MM.1S (cell line): ENCODE results near the gene POLR1D.

ENCODE experiments used
- DNase-seq: peaks from one replicate; pipeline ENCODE4 v3.0.0-alpha.2; 2015
- H2AFZ ChIP-seq: fragments of 300-600 bp; sonication (generic); 2 replicates; pipeline ENCODE4 v1.6.0; 2016; ENCODE audit warnings: antibody characterized with exemption, low read length
- H3F3A ChIP-seq: fragments of 300-600 bp; sonication (generic); 2 replicates; pipeline ENCODE4 v1.6.1; 2016; ENCODE audit warnings: mild to moderate bottlenecking, antibody characterized with exemption, low read length, moderate library complexity, mixed read lengths; ENCODE audit not compliant: insufficient read depth
- H3K27ac ChIP-seq: fragments of 300-600 bp; sonication (generic); 2 replicates; pipeline ENCODE4 v1.5.1; 2016; ENCODE audit warnings: mild to moderate bottlenecking, low read length
- H3K27me3 ChIP-seq: fragments of 300-600 bp; sonication (generic); replicated peaks from 2 replicates; pipeline ENCODE4 v1.6.0; 2016; ENCODE audit warnings: low read length; ENCODE audit not compliant: insufficient read depth
- H3K36me3 ChIP-seq: fragments of 300-600 bp; sonication (generic); replicated peaks from 2 replicates; pipeline ENCODE4 v1.6.1; 2016; ENCODE audit warnings: mild to moderate bottlenecking, low read length, mixed read lengths; ENCODE audit not compliant: insufficient read depth
- H3K4me1 ChIP-seq: fragments of 300-600 bp; sonication (generic); 2 replicates; pipeline ENCODE4 v1.6.1; 2016; ENCODE audit warnings: low read length, mixed read lengths
- H3K4me2 ChIP-seq: fragments of 300-600 bp; sonication (generic); 2 replicates; pipeline ENCODE4 v1.6.0; 2016; ENCODE audit warnings: low read depth, low read length
- H3K4me3 ChIP-seq: fragments of 300-600 bp; sonication (generic); 2 replicates; pipeline ENCODE4 v1.5.1; 2016; ENCODE audit warnings: low read length, mixed read lengths
- H3K79me2 ChIP-seq: fragments of 300-600 bp; sonication (generic); 2 replicates; pipeline ENCODE4 v1.6.1; 2016; ENCODE audit warnings: mixed run types, low read length, mixed read lengths
- H3K9ac ChIP-seq: fragments of 300-600 bp; sonication (generic); 2 replicates; pipeline ENCODE4 v1.6.1; 2016; ENCODE audit warnings: low read length, mixed read lengths
- H3K9me2 ChIP-seq: fragments of 300-600 bp; sonication (generic); replicated peaks from 2 replicates; pipeline ENCODE4 v1.6.1; 2016; ENCODE audit warnings: mild to moderate bottlenecking, low read length, mixed read lengths; ENCODE audit not compliant: insufficient read depth
- H3K9me3 ChIP-seq: fragments of 300-600 bp; sonication (generic); replicated peaks from 2 replicates; pipeline ENCODE4 v1.6.1; 2016; ENCODE audit warnings: mild to moderate bottlenecking, low read length, mixed read lengths; ENCODE audit not compliant: insufficient read depth
- H4K20me1 ChIP-seq: fragments of 300-600 bp; sonication (generic); 2 replicates; pipeline ENCODE4 v1.6.1; 2016; ENCODE audit warnings: mild to moderate bottlenecking, low read length, moderate library complexity, mixed read lengths; ENCODE audit not compliant: insufficient read depth
- CTCF ChIP-seq: fragments of 300-600 bp; sonication (generic); IDR thresholded peaks from 2 replicates; pipeline ENCODE4 v1.5.1; 2016; ENCODE audit warnings: antibody characterized with exemption, low read length, mixed read lengths
- EZH2 ChIP-seq: fragments of 300-600 bp; sonication (generic); optimal IDR thresholded peaks from 2 replicates; pipeline ENCODE3; 2017; ENCODE audit warnings: low read depth, mild to moderate bottlenecking, antibody characterized with exemption, low read length, mixed read lengths
- EZH2phosphoT487 ChIP-seq: fragments of 300-600 bp; sonication (generic); IDR thresholded peaks from 2 replicates; pipeline ENCODE4 v1.6.1; 2018; ENCODE audit warnings: antibody characterized with exemption, low read length

POLR1D gene

GRCh38 chr13:27665333-27665732 is 43.6 kb downstream of the POLR1D start:
- Histone ChIP-seq H3K27me3 (no peaks in the 10 kb centered on the region), H3K9me3 (no peaks in the 10 kb centered on the region), H3K4me2 (no peak overlapping the region), H3K27ac (no peak overlapping the region), H3K79me2 (peaks cover 8% of the 10 kb centered on the region), H2AFZ (no peak overlapping the region), H3K9ac (no peak overlapping the region), H3K4me3 (no peak overlapping the region), H4K20me1 (no peaks in the 10 kb centered on the region), H3K9me2 (no peaks in the 10 kb centered on the region), H3K36me3 (no peaks in the 10 kb centered on the region), H3F3A (no peaks in the 10 kb centered on the region), H3K4me1 (no peaks in the 10 kb centered on the region)
- no peak for TF ChIP-seq CTCF
- no peak for TF ChIP-seq EZH2
- no peak for TF ChIP-seq EZH2phosphoT487
- DNase-seq: no peak

GRCh38 chr13:27665761-27666160 is 44.1 kb downstream of the POLR1D start:
- Histone ChIP-seq H3F3A (no peaks in the 10 kb centered on the region), H3K9ac (no peak overlapping the region), H3K4me3 (no peak overlapping the region), H3K27ac (no peak overlapping the region), H3K4me2 (no peak overlapping the region), H3K9me2 (no peaks in the 10 kb centered on the region), H3K27me3 (no peaks in the 10 kb centered on the region), H3K79me2 (peaks cover 5% of the 10 kb centered on the region; the same call in 1 of the 2 replicates), H2AFZ (no peak overlapping the region), H3K9me3 (no peaks in the 10 kb centered on the region), H4K20me1 (no peaks in the 10 kb centered on the region), H3K36me3 (no peaks in the 10 kb centered on the region), H3K4me1 (no peaks in the 10 kb centered on the region)
- no peak for TF ChIP-seq EZH2phosphoT487
- DNase-seq: no peak

- Histone ChIP-seq H3K4me3 (no peak overlapping the region), H2AFZ (no peak overlapping the region), H3F3A (no peaks in the 10 kb centered on the region), H3K27me3 (no peaks in the 10 kb centered on the region), H3K79me2 (no peaks in the 10 kb centered on the region; the same call in 1 of the 2 replicates), H3K9ac (no peak overlapping the region), H3K4me2 (no peak overlapping the region), H3K36me3 (no peaks in the 10 kb centered on the region), H3K27ac (no peak overlapping the region), H3K9me3 (no peaks in the 10 kb centered on the region), H3K4me1 (no peaks in the 10 kb centered on the region), H3K9me2 (no peaks in the 10 kb centered on the region), H4K20me1 (no peaks in the 10 kb centered on the region)
- TF ChIP-seq CTCF (no peak), EZH2 (no peak), EZH2phosphoT487 (no peak)
- no peak for DNase-seq
These were observed 45.3 kb downstream of the POLR1D start for GRCh38 chr13:27666951-27667350.

- H3K9me3 ChIP-seq: no peaks in the 10 kb centered on the region
- DNase-seq: no peak
- H3K4me3 ChIP-seq: no peak overlapping the region
- H3K9me2 ChIP-seq: no peaks in the 10 kb centered on the region
- no peaks in the 10 kb centered on the region for H3K36me3 ChIP-seq
- H3K4me2 ChIP-seq: no peak overlapping the region
- H3K79me2 ChIP-seq: no peaks in the 10 kb centered on the region
- H4K20me1 ChIP-seq: no peaks in the 10 kb centered on the region
- no peak overlapping the region for H2AFZ ChIP-seq
- no peaks in the 10 kb centered on the region for H3F3A ChIP-seq
- no peaks in the 10 kb centered on the region for H3K27me3 ChIP-seq
- TF ChIP-seq EZH2 (no peak), EZH2phosphoT487 (no peak), CTCF (no peak)
- H3K27ac ChIP-seq: no peak overlapping the region
- no peaks in the 10 kb centered on the region for H3K4me1 ChIP-seq
- H3K9ac ChIP-seq: no peak overlapping the region
These were observed 46.3 kb downstream of the POLR1D start for GRCh38 chr13:27667946-27668345.
